ENCODE data around the gene TNIP1. TPM values are rescaled to one million over a fixed set of nuclear protein-coding genes. Genes with fewer than 3 reads are reported as not detected.

Gene TNIP1
- total and polyA plus RNA-seq, 7 donors = 55.1 to 210 (median 73.1) TPM

DNA sequence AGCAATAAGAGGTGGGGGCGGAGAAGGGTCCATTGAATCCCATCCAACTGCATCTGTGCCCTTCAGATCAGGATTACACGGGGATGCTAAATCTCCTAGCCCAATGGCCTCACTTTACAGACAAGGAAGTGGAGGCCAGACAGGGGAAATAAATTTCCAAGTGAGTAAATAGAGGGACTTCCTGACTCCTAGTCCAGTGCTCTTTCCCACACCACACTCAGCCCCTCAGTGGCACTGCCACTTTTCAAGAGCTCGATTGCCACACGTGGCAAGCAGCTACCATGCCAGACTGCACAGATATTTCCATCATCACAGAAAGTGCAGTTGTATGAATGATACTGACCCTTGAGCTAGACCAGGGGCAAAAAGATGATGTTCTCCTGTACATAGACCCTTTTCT, 8.2 kb upstream of the TNIP1 start:
- intact Hi-C loops (cut with DNase I) = no loop called here

DNA sequence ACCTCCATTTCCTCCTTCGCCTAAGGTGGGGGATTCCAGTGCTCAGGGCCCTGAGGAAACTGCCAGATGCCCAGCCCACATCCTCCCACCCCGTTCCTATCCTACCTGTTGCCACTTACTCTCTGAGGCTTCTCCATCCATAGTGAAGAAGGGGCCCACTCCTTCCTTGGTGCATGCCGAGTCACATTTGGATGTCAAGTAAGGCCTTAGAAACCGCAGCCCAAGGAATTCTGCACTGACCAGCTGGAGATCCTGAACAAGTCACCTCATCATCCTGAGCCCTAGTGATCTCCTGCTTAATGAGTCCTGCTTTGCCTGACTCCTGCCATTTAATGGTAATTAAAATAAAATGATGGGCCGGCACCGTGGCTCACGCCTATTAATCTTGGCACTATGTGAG, 6.7 kb upstream of the TNIP1 start:
- intact Hi-C loops (cut with DNase I) = no loop called here
- Histone ChIP-seq H3K4me3 (no peak overlapping the region), H3K27me3 (no peaks in the 10 kb centered on the region), H3K36me3 (no peaks in the 10 kb centered on the region), H3K9me3 (no peaks in the 10 kb centered on the region), H3K4me1 (peaks cover 0 to 19% (median 12%) of the 10 kb centered on the region in 4 donors), H3K27ac (no peak overlapping the region)
- WGBS, 2 donors = 87 to 89% methylated on average over 7 of the region's 7 CpGs
- TF ChIP-seq POLR2AphosphoS5 (IDR thresholded peaks at IDR 0.05) = no peak
- TF ChIP-seq EP300 (IDR thresholded peaks at IDR 0.05) = no peak
- no peak for TF ChIP-seq POLR2A (IDR thresholded peaks at IDR 0.05)
- TF ChIP-seq, protein P1, sequence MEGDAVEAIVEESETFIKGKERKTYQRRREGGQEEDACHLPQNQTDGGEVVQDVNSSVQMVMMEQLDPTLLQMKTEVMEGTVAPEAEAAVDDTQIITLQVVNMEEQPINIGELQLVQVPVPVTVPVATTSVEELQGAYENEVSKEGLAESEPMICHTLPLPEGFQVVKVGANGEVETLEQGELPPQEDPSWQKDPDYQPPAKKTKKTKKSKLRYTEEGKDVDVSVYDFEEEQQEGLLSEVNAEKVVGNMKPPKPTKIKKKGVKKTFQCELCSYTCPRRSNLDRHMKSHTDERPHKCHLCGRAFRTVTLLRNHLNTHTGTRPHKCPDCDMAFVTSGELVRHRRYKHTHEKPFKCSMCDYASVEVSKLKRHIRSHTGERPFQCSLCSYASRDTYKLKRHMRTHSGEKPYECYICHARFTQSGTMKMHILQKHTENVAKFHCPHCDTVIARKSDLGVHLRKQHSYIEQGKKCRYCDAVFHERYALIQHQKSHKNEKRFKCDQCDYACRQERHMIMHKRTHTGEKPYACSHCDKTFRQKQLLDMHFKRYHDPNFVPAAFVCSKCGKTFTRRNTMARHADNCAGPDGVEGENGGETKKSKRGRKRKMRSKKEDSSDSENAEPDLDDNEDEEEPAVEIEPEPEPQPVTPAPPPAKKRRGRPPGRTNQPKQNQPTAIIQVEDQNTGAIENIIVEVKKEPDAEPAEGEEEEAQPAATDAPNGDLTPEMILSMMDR (IDR thresholded peaks at IDR 0.05) = no peak
- DNase-seq = no peak

More for the DNA sequence above, 8.2 kb upstream of the TNIP1 start:
- TF ChIP-seq EP300 (IDR thresholded peaks at IDR 0.05) = no peak
- TF ChIP-seq, protein P1 (IDR thresholded peaks at IDR 0.05) = no peak
- TF ChIP-seq POLR2A (IDR thresholded peaks at IDR 0.05) = no peak
- no peak for TF ChIP-seq POLR2AphosphoS5 (IDR thresholded peaks at IDR 0.05)
- WGBS, 2 donors = 61 to 77% methylated on average over 4 of the region's 4 CpGs
- Histone ChIP-seq H3K9me3 (no peaks in the 10 kb centered on the region), H3K27me3 (no peaks in the 10 kb centered on the region), H3K27ac (no peak overlapping the region), H3K4me3 (no peak overlapping the region), H3K4me1 (peaks cover 0 to 31% (median 15%) of the 10 kb centered on the region in 4 donors), H3K36me3 (no peaks in the 10 kb centered on the region)
- DNase-seq = no peak

DNA sequence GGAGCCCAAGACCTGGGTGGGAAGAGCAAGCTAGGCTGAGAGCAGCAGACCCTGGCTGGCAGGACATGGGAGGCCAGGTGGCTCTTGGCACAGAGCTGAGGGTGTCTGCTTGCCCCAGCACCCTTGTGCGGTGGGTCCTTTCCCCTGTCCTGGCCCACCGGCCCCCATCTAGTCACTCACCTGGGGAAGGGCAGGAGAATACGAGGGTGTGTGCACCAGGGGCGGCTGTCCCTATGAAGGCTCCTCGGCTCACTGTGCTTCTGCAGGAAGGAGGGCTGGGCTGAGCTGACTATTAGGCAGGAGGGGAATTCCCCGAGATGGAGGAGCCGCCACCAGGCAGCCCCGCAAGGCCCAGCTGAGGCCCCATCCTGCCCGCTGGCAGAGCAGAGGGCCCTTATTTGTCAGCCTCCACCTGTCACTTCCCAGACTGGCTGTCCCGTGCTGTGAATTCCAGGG, 6.1 kb upstream of the TNIP1 start:
- intact Hi-C loops (cut with DNase I) = no loop called here
- no peaks in the 10 kb centered on the region for H3K27me3 ChIP-seq
- WGBS, 2 donors = 6 to 34% methylated on average over 10 of the region's 10 CpGs
- H3K36me3 ChIP-seq = no peaks in the 10 kb centered on the region
- no peak overlapping the region for H3K4me3 ChIP-seq
- peaks cover 0 to 25% (median 17%) of the 10 kb centered on the region in 4 donors for H3K4me1 ChIP-seq
- no peak for DNase-seq
- peak overlapping the region in 1 of 4 donors; percentile 63 for H3K27ac ChIP-seq
- TF ChIP-seq, protein P1 (IDR thresholded peaks at IDR 0.05) = no peak
- no peak for TF ChIP-seq POLR2AphosphoS5 (IDR thresholded peaks at IDR 0.05)
- no peak for TF ChIP-seq EP300 (IDR thresholded peaks at IDR 0.05)
- TF ChIP-seq POLR2A (IDR thresholded peaks at IDR 0.05) = no peak
- H3K9me3 ChIP-seq = no peaks in the 10 kb centered on the region

DNA sequence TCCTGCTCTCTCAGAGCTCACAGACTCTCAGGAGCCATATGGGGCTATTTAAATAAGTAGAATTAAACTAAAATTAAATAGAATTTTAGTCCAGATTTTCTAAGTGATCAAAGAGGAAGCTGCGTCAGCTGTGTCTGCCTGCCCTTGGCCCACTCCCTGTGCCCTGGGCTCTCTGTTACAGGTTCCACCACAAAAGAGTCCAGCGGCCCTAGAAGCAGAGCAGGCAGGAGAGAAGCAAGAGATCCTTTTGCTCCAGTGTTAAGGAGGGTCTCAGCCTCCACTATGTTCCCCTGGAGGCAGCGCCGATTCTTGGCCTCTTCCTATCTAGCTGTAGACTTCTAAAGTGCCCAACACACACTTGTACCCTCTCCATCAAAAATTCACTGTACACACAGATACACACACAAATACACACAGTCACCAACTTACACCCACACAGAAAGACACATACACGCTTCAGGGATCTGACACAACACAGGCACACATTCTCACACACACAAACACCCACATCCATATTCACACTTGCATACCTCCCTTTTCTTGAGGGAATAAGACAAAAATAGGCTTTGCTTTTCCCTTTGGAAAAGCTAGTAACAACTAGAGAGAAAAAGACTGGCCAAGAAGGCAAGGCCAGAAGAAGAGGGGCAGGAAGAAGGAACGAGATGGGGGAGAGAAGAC, 5.5 kb upstream of the TNIP1 start:
- no peak for DNase-seq
- peak overlapping the region; percentile 40 to 65 (median 58) for H3K27ac ChIP-seq

More for the DNA sequence above, 5.5 kb upstream of the TNIP1 start:
- peaks cover 0 to 30% (median 23%) of the 10 kb centered on the region in 4 donors for H3K4me1 ChIP-seq
- no peaks in the 10 kb centered on the region for H3K27me3 ChIP-seq
- intact Hi-C loops (cut with DNase I) = no loop called here
- TF ChIP-seq POLR2AphosphoS5 (IDR thresholded peaks at IDR 0.05) (no peak), POLR2A (IDR thresholded peaks at IDR 0.05) (no peak), EP300 (IDR thresholded peaks at IDR 0.05) (no peak)
- TF ChIP-seq, protein P1 (IDR thresholded peaks at IDR 0.05) = no peak
- H3K36me3 ChIP-seq = no peaks in the 10 kb centered on the region
- H3K9me3 ChIP-seq = no peaks in the 10 kb centered on the region
- H3K4me3 ChIP-seq = no peak overlapping the region
- 60 to 64% methylated on average over 6 of the region's 6 CpGs for WGBS, 2 donors

All from sigmoid colon (tissue), 7 donors.